ENCODE measurements around the gene RGS7. TPM values are rescaled to one million over a fixed set of nuclear protein-coding genes. Genes with fewer than 3 reads are reported as not detected.

Gene RGS7
- total RNA-seq, 2 experiments from 2014 or later, result not detected

GRCh38 chr1:241139047-241139446, 218.0 kb downstream of the RGS7 start:
- POLR2A ChIA-PET, result no interaction called here
- TF ChIP-seq CTCF (IDR thresholded peaks at IDR 0.05), result no peak
- H3K4me1 ChIP-seq (ENCODE audit: insufficient read depth, low read length), result no peaks in the 10 kb centered on the region
- Mint-ChIP-seq H3K27me3 (no peaks in the 10 kb centered on the region), H3K27ac (no peak overlapping the region), H3K9me3 (peaks cover 6% of the 10 kb centered on the region), H3K4me1 (ENCODE audit: low read depth) (no peaks in the 10 kb centered on the region), H3K4me3 (no peak overlapping the region), H3K36me3 (ENCODE audit: low read depth) (no peaks in the 10 kb centered on the region)
- peaks cover 0 to 11% of the 10 kb centered on the region in 2 experiments for H3K9me3 ChIP-seq (ENCODE audit: control insufficient read depth in 1 of 2, insufficient read depth in 1 of 2, low read length in 2 of 2)
- no peaks in the 10 kb centered on the region for H3K36me3 ChIP-seq (ENCODE audit: insufficient read depth, low read length)
- no peak overlapping the region for H3K4me3 ChIP-seq (ENCODE audit: low read length)
- DNase-seq, result no peak
- CTCF ChIA-PET, result no interaction called here
- no peak for ATAC-seq (ENCODE audit: poor library complexity)
- no peaks in the 10 kb centered on the region for H3K27me3 ChIP-seq (ENCODE audit: control insufficient read depth in 1 of 2, insufficient read depth in 2 of 2, low read length in 2 of 2)
- H3K27ac ChIP-seq (ENCODE audit: low read depth in 1 of 2, low read length in 2 of 2), result no peak overlapping the region
- intact Hi-C loops (cut with DNase I, micrococcal nuclease), result no loop called here

- Histone ChIP-seq H3K36me3 (ENCODE audit: insufficient read depth, low read length) (no peaks in the 10 kb centered on the region), H3K27ac (ENCODE audit: low read depth in 1 of 2, low read length in 2 of 2) (no peak overlapping the region), H3K4me3 (ENCODE audit: low read length) (no peak overlapping the region), H3K9me3 (ENCODE audit: control insufficient read depth in 1 of 2, insufficient read depth in 1 of 2, low read length in 2 of 2) (peaks cover 0 to 11% of the 10 kb centered on the region in 2 experiments), H3K4me1 (ENCODE audit: insufficient read depth, low read length) (no peaks in the 10 kb centered on the region), H3K27me3 (ENCODE audit: control insufficient read depth in 1 of 2, insufficient read depth in 2 of 2, low read length in 2 of 2) (no peaks in the 10 kb centered on the region)
- TF ChIP-seq CTCF (IDR thresholded peaks at IDR 0.05), result no peak
- intact Hi-C loops (cut with DNase I, micrococcal nuclease), result no loop called here
- ATAC-seq (ENCODE audit: poor library complexity) (no peak), DNase-seq (no peak)
- CTCF ChIA-PET, result no interaction called here
- POLR2A ChIA-PET, result no interaction called here
- Mint-ChIP-seq H3K4me3 (no peak overlapping the region), H3K27ac (no peak overlapping the region), H3K27me3 (no peaks in the 10 kb centered on the region), H3K4me1 (ENCODE audit: low read depth) (no peaks in the 10 kb centered on the region), H3K9me3 (peaks cover 6% of the 10 kb centered on the region), H3K36me3 (ENCODE audit: low read depth) (no peaks in the 10 kb centered on the region)
Measured at GRCh38 chr1:241138248-241138647, 218.8 kb downstream of the RGS7 start.

GRCh38 chr1:241136389-241136788, 220.6 kb downstream of the RGS7 start:
- CTCF ChIA-PET, result no interaction called here
- POLR2A ChIA-PET, result no interaction called here
- Mint-ChIP-seq H3K27me3 (no peaks in the 10 kb centered on the region), H3K4me1 (ENCODE audit: low read depth) (no peaks in the 10 kb centered on the region), H3K4me3 (no peak overlapping the region), H3K27ac (no peak overlapping the region), H3K9me3 (peaks cover 2% of the 10 kb centered on the region), H3K36me3 (ENCODE audit: low read depth) (no peaks in the 10 kb centered on the region)
- Histone ChIP-seq H3K27me3 (ENCODE audit: control insufficient read depth in 1 of 2, insufficient read depth in 2 of 2, low read length in 2 of 2) (no peaks in the 10 kb centered on the region), H3K4me1 (ENCODE audit: insufficient read depth, low read length) (no peaks in the 10 kb centered on the region), H3K4me3 (ENCODE audit: low read length) (no peak overlapping the region), H3K36me3 (ENCODE audit: insufficient read depth, low read length) (no peaks in the 10 kb centered on the region), H3K27ac (ENCODE audit: low read depth in 1 of 2, low read length in 2 of 2) (no peak overlapping the region), H3K9me3 (ENCODE audit: control insufficient read depth in 1 of 2, insufficient read depth in 1 of 2, low read length in 2 of 2) (peaks cover 0 to 11% of the 10 kb centered on the region in 2 experiments)
- no peak for TF ChIP-seq CTCF (IDR thresholded peaks at IDR 0.05)
- intact Hi-C loops (cut with DNase I, micrococcal nuclease), result no loop called here
- no peak for DNase-seq
- no peak for ATAC-seq (ENCODE audit: poor library complexity)
